Adipocyte (in vitro differentiated cells): ENCODE data around the gene SUPT3H.
"Not testable (repeated sequence)": the region's sequence is repeated elsewhere in the genome, so short reads cannot be mapped to it uniquely, and the experiment has no call there.

Experiments
- DNase-seq: peaks from one replicate; pipeline ENCODE4 v3.0.0-alpha.2; 2015; ENCODE audit warnings: low read depth
- H3K27me3 ChIP-seq: replicated peaks from 2 replicates; pipeline ENCODE4 v1.7.0; 2013; ENCODE audit warnings: mild to moderate bottlenecking, low read length, moderate library complexity; ENCODE audit not compliant: control insufficient read depth, insufficient read depth
- H3K36me3 ChIP-seq: 2 replicates; pipeline ENCODE4 v1.7.0; 2013; ENCODE audit warnings: low read length, mild to moderate bottlenecking, moderate library complexity; ENCODE audit not compliant: control insufficient read depth, insufficient read depth, severe bottlenecking
- H3K4me1 ChIP-seq: 2 replicates; pipeline ENCODE4 v1.7.0; 2013; ENCODE audit warnings: mild to moderate bottlenecking, low read length, moderate library complexity; ENCODE audit not compliant: control insufficient read depth, insufficient read depth
- H3K4me3 ChIP-seq: 2 replicates; pipeline ENCODE4 v1.7.0; 2013; ENCODE audit warnings: mild to moderate bottlenecking, low read length, moderate library complexity
- H3K9ac ChIP-seq: 2 replicates; pipeline ENCODE4 v1.7.0; 2013; ENCODE audit warnings: mild to moderate bottlenecking, low read length, moderate library complexity
- H3K9me3 ChIP-seq: 2 replicates; pipeline ENCODE4 v1.7.0; 2013; ENCODE audit warnings: mild to moderate bottlenecking, low read length, moderate library complexity; ENCODE audit not compliant: control insufficient read depth

The SUPT3H gene

GRCh38 chr6:45192556-45192955, 185.2 kb downstream of the SUPT3H start:
- DNase-seq: no peak
- Histone ChIP-seq H3K4me1 (no peaks in the 10 kb centered on the region), H3K9me3 (no peaks in the 10 kb centered on the region), H3K36me3 (no peaks in the 10 kb centered on the region), H3K9ac (no peak overlapping the region), H3K27me3 (no peaks in the 10 kb centered on the region), H3K4me3 (no peak overlapping the region)

GRCh38 chr6:45191414-45191813, 186.3 kb downstream of the SUPT3H start:
- no peaks in the 10 kb centered on the region for H3K27me3 ChIP-seq
- no peaks in the 10 kb centered on the region for H3K4me1 ChIP-seq
- DNase-seq: no peak
- H3K36me3 ChIP-seq: no peaks in the 10 kb centered on the region
- H3K9me3 ChIP-seq: no peaks in the 10 kb centered on the region
- no peak overlapping the region for H3K4me3 ChIP-seq
- no peak overlapping the region for H3K9ac ChIP-seq

GRCh38 chr6:45187836-45188235, 189.9 kb downstream of the SUPT3H start:
- Histone ChIP-seq H3K9ac (no peak overlapping the region), H3K36me3 (no peaks in the 10 kb centered on the region), H3K4me1 (no peaks in the 10 kb centered on the region), H3K4me3 (no peak overlapping the region), H3K9me3 (no peaks in the 10 kb centered on the region), H3K27me3 (no peaks in the 10 kb centered on the region)
- peak; percentile 63 for DNase-seq

- H3K27me3 ChIP-seq: no peaks in the 10 kb centered on the region
- H3K36me3 ChIP-seq: no peaks in the 10 kb centered on the region
- no peaks in the 10 kb centered on the region for H3K9me3 ChIP-seq
- H3K4me1 ChIP-seq: no peaks in the 10 kb centered on the region
- DNase-seq: no peak
- H3K9ac ChIP-seq: no peak overlapping the region
- H3K4me3 ChIP-seq: no peak overlapping the region
Measured at GRCh38 chr6:45185403-45186251, 192.1 kb downstream of the SUPT3H start.

- DNase-seq: no peak
- H3K9ac ChIP-seq: no peak overlapping the region
- H3K4me3 ChIP-seq: no peak overlapping the region
Measured at GRCh38 chr6:45184937-45185336, 192.8 kb downstream of the SUPT3H start.

GRCh38 chr6:45184040-45184439, 193.7 kb downstream of the SUPT3H start:
- Histone ChIP-seq H3K4me3 (no peak overlapping the region), H3K9ac (no peak overlapping the region), H3K9me3 (no peaks in the 10 kb centered on the region), H3K4me1 (no peaks in the 10 kb centered on the region), H3K27me3 (no peaks in the 10 kb centered on the region), H3K36me3 (no peaks in the 10 kb centered on the region)
- DNase-seq: no peak

More at GRCh38 chr6:45184937-45185336, 192.8 kb downstream of the SUPT3H start:
- Histone ChIP-seq H3K4me1 (no peaks in the 10 kb centered on the region), H3K36me3 (no peaks in the 10 kb centered on the region), H3K27me3 (no peaks in the 10 kb centered on the region), H3K9me3 (no peaks in the 10 kb centered on the region)

- not testable (repeated sequence) for DNase-seq, H3K36me3 ChIP-seq, H3K27me3 ChIP-seq, H3K4me1 ChIP-seq, H3K9ac ChIP-seq, H3K4me3 ChIP-seq, H3K9me3 ChIP-seq
Measured at GRCh38 chr6:45176373-45176772, 201.4 kb downstream of the SUPT3H start.

- DNase-seq: no peak
Measured at GRCh38 chr6:45175272-45175671, 202.5 kb downstream of the SUPT3H start.

GRCh38 chr6:45174045-45174444, 203.7 kb downstream of the SUPT3H start:
- H3K27me3 ChIP-seq: no peaks in the 10 kb centered on the region
- DNase-seq: no peak
- H3K9ac ChIP-seq: no peak overlapping the region
- H3K36me3 ChIP-seq: no peaks in the 10 kb centered on the region
- no peak overlapping the region for H3K4me3 ChIP-seq
- H3K4me1 ChIP-seq: peaks cover 9% of the 10 kb centered on the region
- H3K9me3 ChIP-seq: no peaks in the 10 kb centered on the region

More at GRCh38 chr6:45175272-45175671, 202.5 kb downstream of the SUPT3H start:
- H3K9ac ChIP-seq: no peak overlapping the region
- no peaks in the 10 kb centered on the region for H3K36me3 ChIP-seq
- no peaks in the 10 kb centered on the region for H3K27me3 ChIP-seq
- no peaks in the 10 kb centered on the region for H3K9me3 ChIP-seq
- H3K4me1 ChIP-seq: peaks cover under 1% of the 10 kb centered on the region
- H3K4me3 ChIP-seq: no peak overlapping the region

- Histone ChIP-seq H3K4me3 (no peak overlapping the region), H3K36me3 (no peaks in the 10 kb centered on the region), H3K9ac (no peak overlapping the region), H3K4me1 (peaks cover 9% of the 10 kb centered on the region), H3K9me3 (no peaks in the 10 kb centered on the region), H3K27me3 (no peaks in the 10 kb centered on the region)
- DNase-seq: no peak
Measured at GRCh38 chr6:45171380-45171779, 206.4 kb downstream of the SUPT3H start.

GRCh38 chr6:45170309-45170708, 207.4 kb downstream of the SUPT3H start:
- no peaks in the 10 kb centered on the region for H3K27me3 ChIP-seq
- no peak overlapping the region for H3K4me3 ChIP-seq
- H3K9me3 ChIP-seq: no peaks in the 10 kb centered on the region
- H3K4me1 ChIP-seq: peaks cover 9% of the 10 kb centered on the region
- no peak for DNase-seq
- H3K9ac ChIP-seq: no peak overlapping the region
- H3K36me3 ChIP-seq: no peaks in the 10 kb centered on the region

- Histone ChIP-seq H3K27me3 (no peaks in the 10 kb centered on the region), H3K4me3 (no peak overlapping the region), H3K4me1 (peaks cover 9% of the 10 kb centered on the region), H3K9me3 (no peaks in the 10 kb centered on the region), H3K36me3 (no peaks in the 10 kb centered on the region), H3K9ac (no peak overlapping the region)
- no peak for DNase-seq
Measured at GRCh38 chr6:45169815-45170214, 207.9 kb downstream of the SUPT3H start.
